GM12878 (cell line): ENCODE data around the gene ISCA2. TPM values are rescaled to one million over a fixed set of nuclear protein-coding genes. Genes with fewer than 3 reads are reported as not detected.
"Not testable (repeated sequence)": the region's sequence is repeated elsewhere in the genome, so short reads cannot be mapped to it uniquely, and the experiment has no call there.

Experiments
- ATAC-seq: fragments of 200-7000 bp; cut with Tn5 transposase; 3 replicates; pipeline ENCODE4 v1.9.1; 2020; ENCODE audit warnings: mild to moderate bottlenecking, moderate library complexity
- BruUV-seq: library from RNA; stranded (reverse); fragments of 400-500 nt; replicated peaks from 2 replicates; lab custom pipeline; 2021; lab: Mats Ljungman, UMichigan
- CTCF ChIA-PET: fragments of 300-600 bp; sonication (Branson Sonifier 250); formaldehyde crosslinking; extraction: SDS; loops from one replicate; lab custom pipeline; 2021; ENCODE audit warnings: inconsistent platforms; lab: Yijun Ruan, JAX
- POLR2A ChIA-PET: fragments of 350-600 bp; formaldehyde crosslinking; extraction: SDS; loops from one replicate; lab custom pipeline; 2021; ENCODE audit warnings: inconsistent platforms; lab: Charles Lee
- RAD21 ChIA-PET: fragments of 300-600 bp; sonication (Branson Sonifier 250); formaldehyde crosslinking; loops from one replicate; lab custom pipeline; 2023; ENCODE audit warnings: antibody characterized with exemption; ENCODE audit not compliant: unreplicated experiment; lab: Charles Lee
- SMC1A ChIA-PET: fragments of 300-600 bp; sonication (Branson Sonifier 250); formaldehyde crosslinking; loops from one replicate; lab custom pipeline; 2023; ENCODE audit not compliant: unreplicated experiment, uncharacterized antibody; lab: Charles Lee
- DNase-seq: peaks from one replicate; pipeline ENCODE4 v3.0.0-alpha.2; 2011; ENCODE audit warnings: low read depth, low spot score
- FAIRE-seq: peaks from 3 replicates; lab custom pipeline; 2011; peaks lifted over from hg19 to GRCh38; lab: Jason Lieb, UNC
- H2AFZ ChIP-seq: 2 replicates; pipeline ENCODE4 v1.6.0; 2011; ENCODE audit warnings: low read depth, low read length, control low read depth; ENCODE audit not compliant: control insufficient read depth
- H3K27ac ChIP-seq: 2 replicates; pipeline ENCODE4 v1.5.1; 2011; ENCODE audit warnings: control low read depth; ENCODE audit not compliant: control insufficient read depth, insufficient read depth
- H3K27me3 ChIP-seq, 2 experiments: replicated peaks in 1 of 2; 2 replicates each; pipeline versions ENCODE4 v1.6.0 to v1.6.1; 2011; ENCODE audit warnings: low read length in 1 of 2; ENCODE audit not compliant: control insufficient read depth in 2 of 2, insufficient read depth in 2 of 2
- H3K36me3 ChIP-seq, 2 experiments: 2 replicates each; pipeline ENCODE4 v1.5.1; 2011; ENCODE audit warnings: low read length in 1 of 2; ENCODE audit not compliant: control insufficient read depth in 2 of 2, insufficient read depth in 2 of 2
- H3K4me1 ChIP-seq: 2 replicates; pipeline ENCODE4 v1.6.1; 2011; ENCODE audit warnings: mild to moderate bottlenecking, low read length, moderate library complexity, mixed read lengths; ENCODE audit not compliant: control insufficient read depth, insufficient read depth
- H3K4me2 ChIP-seq: 2 replicates; pipeline ENCODE4 v1.6.0; 2011; ENCODE audit warnings: control low read depth; ENCODE audit not compliant: control insufficient read depth, insufficient read depth
- H3K4me3 ChIP-seq: fragments of 200-600 bp; sonication (generic); 2 replicates; pipeline ENCODE4 v1.5.1; 2016
- H3K79me2 ChIP-seq: 2 replicates; pipeline ENCODE4 v1.6.0; 2011; ENCODE audit warnings: low read length; ENCODE audit not compliant: control insufficient read depth, insufficient read depth
- H3K9ac ChIP-seq: 2 replicates; pipeline ENCODE4 v1.8.0; 2011; ENCODE audit warnings: low read length, control low read depth, mixed read lengths; ENCODE audit not compliant: control insufficient read depth, insufficient read depth
- H3K9me3 ChIP-seq: replicated peaks from 3 replicates; pipeline ENCODE4 v1.5.1; 2011; ENCODE audit warnings: mild to moderate bottlenecking, low read length; ENCODE audit not compliant: control insufficient read depth, insufficient read depth
- H4K20me1 ChIP-seq: 2 replicates; pipeline ENCODE4 v1.6.0; 2011; ENCODE audit not compliant: control insufficient read depth, insufficient read depth
- EED ChIP-seq: sonication (generic); IDR thresholded peaks from 2 replicates; pipeline ENCODE4 v1.6.1; 2016; ENCODE audit warnings: antibody characterized with exemption, low read depth
- HDAC6 ChIP-seq: fragments of 200-600 bp; sonication (generic); IDR thresholded peaks from one replicate; pipeline ENCODE4 v1.8.0; 2017; ENCODE audit warnings: antibody characterized with exemption; ENCODE audit not compliant: unreplicated experiment
- MXI1 ChIP-seq: fragments of 150-350 bp; IDR thresholded peaks from 2 replicates; pipeline ENCODE4 v1.6.1; 2011; ENCODE audit warnings: low read depth, mild to moderate bottlenecking, inconsistent platforms, low read length, improper control_type of control experiment
- WGBS: methylation state at CpG from one replicate; pipeline ENCODE4 v1.1.6; 2016; ENCODE audit warnings: low lambda C conversion rate; ENCODE audit not compliant: insufficient replicate concordance, insufficient coverage; ENCODE audit errors: missing lambda C conversion rate; 5-methylcytosine and 5-hydroxymethylcytosine counted together
- in situ Hi-C: fragments of 300-500 bp; cut with MboI; formaldehyde crosslinking; loops from 9 replicates; pipeline ENCODE4 v1.14.3; 2018; ENCODE audit warnings: mixed read lengths
- intact Hi-C: fragments of 100-400 bp; cut with micrococcal nuclease; formaldehyde crosslinking; loops from one replicate; pipeline ENCODE4 v1.14.2; 2022; ENCODE audit not compliant: unreplicated experiment
- polyA plus RNA-seq, 11 experiments: library from polyadenylated mRNA; depleted of rRNA in 4 of 11; unstranded in 6 of 11; stranded (reverse) in 5 of 11; fragments of >200 nt; fragmentation: Nextera tagmentation in 4 of 11; fragmentation: Illumina TruSeq in 1 of 11; extraction: Ambion mirVana in 4 of 11; extraction: Trizol in 1 of 11; gene quantifications; 1 replicate in 1 of 11; 2 replicates in 10 of 11; pipeline versions ENCODE4 v1.2.1 to v1.2.3, GENCODE V29; 2011 to 2016; ENCODE audit warnings: inconsistent platforms in 2 of 11, missing spikeins in 2 of 11, low read depth in 1 of 11
- total RNA-seq, 4 experiments: library from RNA; depleted of rRNA in 3 of 4; stranded (reverse); fragments of >200 nt in 3 of 4; fragmentation: Illumina TruSeq in 1 of 4; extraction: Trizol in 1 of 4; gene quantifications; 2 replicates each; pipeline versions ENCODE4 v1.2.1 to v1.2.3, GENCODE V29; 2013 to 2021
- TF ChIP-seq, protein P1 (sequence below): IDR thresholded peaks from 2 replicates; pipeline ENCODE4 v1.6.1; 2012; ENCODE audit warnings: low read depth, low read length, improper control_type of control experiment

The ISCA2 gene
- total and polyA plus RNA-seq, 10 of the 15 experiments (the other 5 are each of a cell fraction or from before 2014, with no cell fraction given): 7.5 to 116 (median 32.5) TPM

DNA sequence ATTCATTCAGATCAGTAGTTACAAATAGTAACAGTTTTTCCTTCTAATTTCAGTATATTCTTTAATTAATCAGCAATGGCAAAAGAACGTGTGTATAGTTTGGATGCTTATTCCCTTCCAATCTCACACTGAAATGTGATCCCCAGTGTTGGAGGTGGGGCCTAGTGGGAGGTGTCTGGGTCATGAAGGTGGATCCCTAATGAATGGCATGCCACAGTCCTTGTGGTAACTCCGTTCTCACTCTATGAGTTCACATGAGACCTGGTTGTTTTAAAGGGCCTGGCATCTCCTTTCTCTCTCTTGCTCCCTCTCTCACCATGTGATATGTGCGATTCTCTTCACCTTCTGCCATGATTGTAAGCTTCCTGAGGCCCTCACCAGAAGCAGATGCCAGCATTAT is 48.7 kb upstream of the ISCA2 start (continued):
- TF ChIP-seq MXI1 (no peak), HDAC6 (no peak), EED (no peak)
- TF ChIP-seq, protein P1, sequence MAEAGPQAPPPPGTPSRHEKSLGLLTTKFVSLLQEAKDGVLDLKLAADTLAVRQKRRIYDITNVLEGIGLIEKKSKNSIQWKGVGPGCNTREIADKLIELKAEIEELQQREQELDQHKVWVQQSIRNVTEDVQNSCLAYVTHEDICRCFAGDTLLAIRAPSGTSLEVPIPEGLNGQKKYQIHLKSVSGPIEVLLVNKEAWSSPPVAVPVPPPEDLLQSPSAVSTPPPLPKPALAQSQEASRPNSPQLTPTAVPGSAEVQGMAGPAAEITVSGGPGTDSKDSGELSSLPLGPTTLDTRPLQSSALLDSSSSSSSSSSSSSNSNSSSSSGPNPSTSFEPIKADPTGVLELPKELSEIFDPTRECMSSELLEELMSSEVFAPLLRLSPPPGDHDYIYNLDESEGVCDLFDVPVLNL: no peak

DNA sequence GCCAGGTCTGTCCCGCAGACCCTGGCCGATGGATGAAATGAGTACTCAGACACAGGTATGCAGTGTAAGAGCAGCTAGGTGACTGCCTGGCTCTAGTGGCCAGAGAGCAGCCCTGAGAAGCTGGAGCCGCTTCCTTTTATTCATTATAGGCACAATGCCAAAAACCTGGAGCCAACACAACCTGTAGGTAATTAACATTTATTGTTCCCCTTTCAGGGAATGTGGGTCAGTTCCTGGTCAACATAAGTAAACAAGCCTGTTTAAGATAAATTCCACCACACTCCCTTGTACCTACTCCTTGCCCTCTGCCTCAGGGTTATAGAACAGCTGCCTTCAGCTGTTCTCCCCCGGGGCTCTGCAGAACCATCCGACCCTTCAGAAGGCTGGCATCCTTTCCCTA is 39.2 kb upstream of the ISCA2 start:
- FAIRE-seq, H2AFZ ChIP-seq, POLR2A ChIA-PET, RAD21 ChIA-PET, H3K27ac ChIP-seq, CTCF ChIA-PET, H3K4me2 ChIP-seq, H3K4me1 ChIP-seq, in situ Hi-C loops, ATAC-seq, H3K36me3 ChIP-seq, H3K79me2 ChIP-seq, H3K9me3 ChIP-seq, H3K4me3 ChIP-seq, intact Hi-C loops, H4K20me1 ChIP-seq, BruUV-seq, H3K9ac ChIP-seq, H3K27me3 ChIP-seq, DNase-seq: not testable (repeated sequence)
- SMC1A ChIA-PET: interaction anchor here (1.7 kb wide), 1 partner anchor 11 kb away, joined by 5 read pairs; no protein-coding TSS in a partner anchor
- 45% methylated on average over 5 of the region's 5 CpGs for WGBS
